ENCODE data around the gene FRAS1.

The FRAS1 gene

DNA sequence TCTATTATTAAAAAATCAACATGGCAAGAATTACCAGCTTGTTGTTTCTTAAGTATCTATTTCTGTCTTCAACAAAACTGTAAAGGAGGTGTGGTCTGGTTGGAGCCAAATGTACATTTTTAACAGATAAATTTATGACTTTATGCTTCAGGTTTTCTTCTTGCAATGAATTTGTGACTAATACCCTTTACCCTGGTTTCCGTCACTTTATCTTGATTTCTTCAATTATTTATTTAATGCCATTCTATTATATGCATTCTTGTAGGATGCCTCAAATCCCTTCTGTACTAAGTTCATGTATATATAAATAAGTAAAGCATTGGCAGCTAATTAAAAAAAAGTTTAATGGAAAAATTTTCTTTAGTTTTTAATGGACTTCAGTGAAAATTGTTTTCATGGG lies 453.0 kb downstream of the FRAS1 start:
- H3K27me3 Mint-ChIP-seq, result peaks cover 6% of the 10 kb centered on the region
- ATAC-seq (ENCODE audit: low read depth) (no peak), DNase-seq (ENCODE audit: low spot score in 2 of 2) (no peak)
- H3K9me3 Mint-ChIP-seq, result no peaks in the 10 kb centered on the region
- no peaks in the 10 kb centered on the region for H3K4me1 Mint-ChIP-seq
- H3K4me3 Mint-ChIP-seq, result no peak overlapping the region
- no peak overlapping the region for H3K27ac Mint-ChIP-seq
- no peaks in the 10 kb centered on the region for H3K36me3 Mint-ChIP-seq

DNA sequence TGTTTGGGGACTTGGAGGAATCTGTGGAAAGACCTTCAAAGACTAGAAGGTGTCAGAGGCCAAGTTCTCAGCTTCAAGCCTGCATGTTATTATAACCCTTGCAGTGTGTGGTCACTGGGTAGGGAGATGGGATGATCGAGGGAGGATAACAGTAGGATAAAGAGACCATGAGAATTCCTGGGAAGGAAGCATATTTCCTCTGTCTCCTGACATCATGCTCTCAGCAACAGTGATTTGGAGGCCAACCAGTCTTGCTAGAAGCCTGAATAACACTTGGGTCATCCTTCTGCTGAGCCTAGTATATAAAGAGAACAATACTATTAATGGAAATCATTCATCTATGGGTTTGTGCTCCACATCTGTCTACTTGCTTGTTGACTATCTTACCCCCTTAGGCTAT lies 453.6 kb downstream of the FRAS1 start:
- Mint-ChIP-seq H3K27ac (no peak overlapping the region), H3K9me3 (peaks cover under 1% of the 10 kb centered on the region), H3K36me3 (no peaks in the 10 kb centered on the region), H3K4me1 (no peaks in the 10 kb centered on the region), H3K27me3 (peaks cover 4% of the 10 kb centered on the region), H3K4me3 (no peak overlapping the region)
- no peak for DNase-seq (ENCODE audit: low spot score in 2 of 2)
- ATAC-seq (ENCODE audit: low read depth), result no peak

DNA sequence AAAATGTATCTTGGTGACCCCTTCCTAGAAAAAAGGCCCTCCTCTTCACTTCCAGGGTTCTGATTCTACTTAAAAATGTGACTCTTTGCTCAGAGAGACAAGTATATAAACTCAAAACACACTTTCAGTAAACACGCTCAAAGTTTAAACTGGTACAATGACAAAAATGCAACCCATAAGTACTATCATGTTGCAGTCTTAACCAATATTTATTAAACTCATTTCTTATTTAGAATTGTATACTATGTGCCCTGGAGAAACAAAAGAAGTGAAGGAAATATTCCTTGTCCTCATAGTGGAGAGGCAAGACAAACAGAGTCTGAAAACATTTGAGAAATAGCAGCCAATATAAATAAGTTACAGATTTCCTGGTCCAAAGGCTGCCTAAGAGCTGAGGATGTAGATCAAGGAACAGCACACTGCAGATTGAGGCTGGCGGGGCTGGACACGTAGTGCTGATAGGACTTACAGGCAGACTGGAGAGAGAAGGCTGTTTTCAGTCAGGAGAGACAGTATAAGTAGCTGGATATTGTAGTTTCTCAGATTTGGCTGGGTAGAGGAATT lies 455.3 kb downstream of the FRAS1 start:
- H3K4me1 Mint-ChIP-seq, result no peaks in the 10 kb centered on the region
- DNase-seq (ENCODE audit: low spot score in 2 of 2) (no peak), ATAC-seq (ENCODE audit: low read depth) (no peak)
- H3K27ac Mint-ChIP-seq, result no peak overlapping the region
- H3K27me3 Mint-ChIP-seq, result no peaks in the 10 kb centered on the region
- no peak overlapping the region for H3K4me3 Mint-ChIP-seq
- H3K36me3 Mint-ChIP-seq, result no peaks in the 10 kb centered on the region
- peaks cover 9% of the 10 kb centered on the region for H3K9me3 Mint-ChIP-seq

DNA sequence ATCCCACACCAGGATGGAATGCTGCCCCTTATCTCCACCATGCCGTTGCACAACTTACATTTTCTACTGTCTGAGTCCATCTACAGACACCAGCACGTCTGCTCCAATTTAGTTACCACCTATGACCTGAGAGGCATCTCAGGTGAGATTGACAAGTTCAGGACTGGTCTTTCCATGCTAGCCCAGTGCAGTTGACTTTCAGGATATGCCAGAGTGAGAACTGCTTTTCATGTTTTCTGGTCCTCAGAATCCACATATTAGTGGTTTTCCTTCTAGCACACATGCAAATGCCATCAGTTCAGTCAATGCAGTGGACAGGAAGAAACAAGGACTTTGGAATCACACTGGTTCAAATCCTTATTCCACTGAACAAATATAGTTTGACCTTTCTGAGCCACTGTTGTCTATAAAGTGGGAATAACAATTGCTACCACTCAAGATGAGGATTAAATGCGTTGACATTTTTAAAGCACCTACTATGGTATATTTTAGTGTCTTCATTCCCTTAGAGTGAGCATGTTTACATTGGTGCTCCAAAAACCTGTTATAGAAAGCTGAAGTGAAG lies 456.4 kb downstream of the FRAS1 start:
- Mint-ChIP-seq H3K27me3 (no peaks in the 10 kb centered on the region), H3K9me3 (peaks cover 9% of the 10 kb centered on the region), H3K4me3 (no peak overlapping the region), H3K36me3 (no peaks in the 10 kb centered on the region), H3K27ac (no peak overlapping the region), H3K4me1 (no peaks in the 10 kb centered on the region)
- ATAC-seq (ENCODE audit: low read depth), result no peak
- no peak for DNase-seq (ENCODE audit: low spot score in 2 of 2)

DNA sequence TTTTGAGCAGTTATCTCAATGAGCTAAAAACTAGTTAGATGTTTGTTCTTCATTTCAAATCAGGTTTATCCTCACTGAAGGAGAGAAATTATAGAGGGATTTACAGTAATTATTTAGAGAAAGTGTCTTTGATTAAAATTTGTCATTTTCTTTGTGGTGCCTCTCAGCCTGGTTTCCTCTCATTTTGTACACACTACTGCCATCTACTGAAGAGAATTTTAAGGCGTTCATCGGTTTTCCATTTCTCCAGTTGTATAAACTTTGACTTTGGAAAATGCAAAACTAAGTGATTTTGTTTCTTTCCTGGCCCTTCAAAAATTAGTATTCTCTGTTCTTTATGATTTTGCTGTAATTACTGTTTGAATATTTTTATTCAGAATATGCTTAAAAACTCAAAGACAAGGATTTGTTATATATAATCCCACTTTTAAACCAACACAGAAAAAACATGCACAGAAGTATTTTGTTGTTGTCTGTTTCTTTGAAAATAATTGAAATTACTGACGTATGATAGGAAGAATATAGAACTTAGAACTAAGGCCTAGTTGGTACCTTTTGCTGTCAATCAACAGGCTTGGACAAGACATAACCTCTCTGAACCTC lies 460.0 kb downstream of the FRAS1 start:
- ATAC-seq (ENCODE audit: low read depth) (no peak), DNase-seq (ENCODE audit: low spot score in 2 of 2) (no peak)
- Mint-ChIP-seq H3K27me3 (peaks cover 1% of the 10 kb centered on the region), H3K27ac (no peak overlapping the region), H3K36me3 (no peaks in the 10 kb centered on the region), H3K4me1 (no peaks in the 10 kb centered on the region), H3K4me3 (no peak overlapping the region), H3K9me3 (peaks cover 9% of the 10 kb centered on the region)

DNA sequence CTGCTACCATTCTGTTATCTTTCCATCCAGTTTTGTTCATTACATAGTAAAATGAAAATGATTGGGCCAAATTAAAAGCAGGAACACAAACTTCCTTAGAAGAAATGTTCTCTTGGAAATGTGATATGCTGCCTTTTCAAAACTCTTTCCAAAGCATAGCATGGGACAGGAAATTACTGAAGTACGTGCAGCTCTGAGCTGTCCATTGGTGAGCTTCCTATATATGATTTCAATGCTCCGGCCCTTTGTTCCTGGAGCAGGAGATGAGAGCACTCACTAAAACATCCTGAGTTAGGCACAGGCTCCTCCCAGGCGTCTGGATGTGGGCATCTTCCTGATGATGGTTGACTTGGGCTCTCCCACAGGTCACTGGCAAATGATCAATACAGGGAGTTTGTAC lies 461.4 kb downstream of the FRAS1 start:
- H3K27ac Mint-ChIP-seq, result no peak overlapping the region
- DNase-seq (ENCODE audit: low spot score in 2 of 2) (no peak), ATAC-seq (ENCODE audit: low read depth) (no peak)
- no peak overlapping the region for H3K4me3 Mint-ChIP-seq
- peaks cover 9% of the 10 kb centered on the region for H3K9me3 Mint-ChIP-seq
- H3K27me3 Mint-ChIP-seq, result peaks cover 1% of the 10 kb centered on the region
- no peaks in the 10 kb centered on the region for H3K36me3 Mint-ChIP-seq
- no peaks in the 10 kb centered on the region for H3K4me1 Mint-ChIP-seq

DNA sequence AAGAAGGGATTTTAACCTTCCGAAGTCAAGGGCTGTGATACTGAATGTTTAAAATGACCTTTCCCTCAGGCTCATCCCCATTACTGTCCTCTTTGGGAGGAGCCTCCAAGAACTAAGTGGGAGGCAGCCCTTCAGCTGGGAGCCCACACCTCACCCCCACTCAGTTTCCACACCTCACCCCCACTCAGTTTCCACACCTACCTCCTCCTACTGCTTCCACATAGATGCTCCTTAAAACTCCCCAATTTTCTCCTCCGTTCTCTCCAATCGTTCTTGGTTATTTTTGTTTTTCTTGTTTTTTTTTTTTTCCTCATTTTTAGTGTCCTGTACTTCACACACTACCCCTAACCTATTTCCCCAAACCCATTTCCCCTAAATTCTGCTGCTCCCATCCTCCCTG lies 462.8 kb downstream of the FRAS1 start:
- no peak overlapping the region for H3K27ac Mint-ChIP-seq
- DNase-seq (ENCODE audit: low spot score in 2 of 2), result no peak
- no peaks in the 10 kb centered on the region for H3K36me3 Mint-ChIP-seq
- no peak overlapping the region for H3K4me3 Mint-ChIP-seq
- no peak for ATAC-seq (ENCODE audit: low read depth)
- peaks cover 5% of the 10 kb centered on the region for H3K27me3 Mint-ChIP-seq
- H3K4me1 Mint-ChIP-seq, result no peaks in the 10 kb centered on the region
- peaks cover 9% of the 10 kb centered on the region for H3K9me3 Mint-ChIP-seq

DNA sequence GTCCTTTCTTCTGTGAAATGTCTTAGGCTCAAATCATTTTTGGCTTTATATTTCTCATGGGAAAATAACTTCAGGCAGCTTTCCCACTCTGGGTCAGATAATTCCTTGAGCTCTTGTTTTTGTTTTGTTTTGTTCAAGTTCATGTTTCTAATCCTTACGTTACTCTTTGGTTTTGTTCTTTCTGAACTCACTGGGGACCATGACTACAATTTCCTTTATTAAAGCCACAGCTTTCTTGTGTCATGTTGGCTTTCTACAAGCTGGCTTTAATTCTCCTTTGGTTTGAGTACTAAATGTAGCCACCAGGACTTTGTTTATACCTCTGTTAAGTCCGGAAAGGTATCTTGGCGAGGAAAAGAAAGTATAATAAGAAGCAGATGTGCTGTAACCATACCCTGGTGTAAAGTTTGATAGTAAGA lies 463.7 kb downstream of the FRAS1 start:
- Mint-ChIP-seq H3K27ac (no peak overlapping the region), H3K4me1 (no peaks in the 10 kb centered on the region), H3K4me3 (no peak overlapping the region), H3K36me3 (no peaks in the 10 kb centered on the region), H3K27me3 (peaks cover 5% of the 10 kb centered on the region), H3K9me3 (peaks cover 6% of the 10 kb centered on the region)
- ATAC-seq (ENCODE audit: low read depth) (no peak), DNase-seq (ENCODE audit: low spot score in 2 of 2) (no peak)

DNA sequence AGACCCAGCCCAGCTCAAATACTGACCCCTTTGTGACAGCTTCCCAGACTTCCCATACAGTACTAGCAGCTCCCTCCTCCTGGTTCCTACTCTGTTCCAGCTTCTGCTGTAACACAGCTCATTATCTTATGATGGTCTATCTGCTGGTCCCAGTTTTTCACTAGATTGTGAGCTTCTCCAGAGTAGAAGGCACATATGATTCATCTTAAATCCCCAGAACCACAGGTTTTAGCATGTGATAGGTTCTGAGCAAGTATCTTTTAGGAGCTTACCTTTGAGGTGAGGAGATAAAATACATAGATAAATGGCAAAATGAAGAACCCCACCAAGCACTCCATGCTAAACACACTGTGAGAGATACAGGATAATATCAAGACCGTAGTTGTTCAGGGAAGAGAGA lies 466.9 kb downstream of the FRAS1 start:
- H3K4me3 Mint-ChIP-seq, result no peak overlapping the region
- peaks cover 5% of the 10 kb centered on the region for H3K27me3 Mint-ChIP-seq
- DNase-seq (ENCODE audit: low spot score in 2 of 2), result no peak
- H3K27ac Mint-ChIP-seq, result no peak overlapping the region
- H3K9me3 Mint-ChIP-seq, result no peaks in the 10 kb centered on the region
- H3K4me1 Mint-ChIP-seq, result no peaks in the 10 kb centered on the region
- H3K36me3 Mint-ChIP-seq, result no peaks in the 10 kb centered on the region
- ATAC-seq (ENCODE audit: low read depth), result no peak

DNA sequence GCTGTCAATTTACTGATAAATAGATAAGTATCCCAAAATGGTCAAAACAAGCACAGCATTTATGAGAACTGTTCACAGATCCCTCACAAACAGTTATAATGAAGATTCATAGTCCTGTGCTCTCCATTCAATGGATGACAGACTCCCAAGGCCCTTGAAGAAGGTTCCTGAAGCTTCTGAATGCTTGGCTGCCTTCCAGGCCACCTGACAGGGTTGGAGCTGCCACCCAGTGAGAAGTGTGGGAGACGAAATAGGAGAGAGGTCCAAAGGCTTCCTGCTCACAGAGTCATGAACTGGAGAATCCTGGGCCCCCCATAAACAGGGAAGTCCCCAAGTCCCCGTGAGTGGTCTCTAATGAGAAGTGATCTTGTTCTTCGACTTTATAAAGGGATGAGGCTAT lies 468.4 kb downstream of the FRAS1 start:
- Mint-ChIP-seq H3K4me3 (no peak overlapping the region), H3K9me3 (no peaks in the 10 kb centered on the region), H3K27ac (no peak overlapping the region), H3K27me3 (peaks cover 4% of the 10 kb centered on the region), H3K36me3 (no peaks in the 10 kb centered on the region), H3K4me1 (no peaks in the 10 kb centered on the region)
- ATAC-seq (ENCODE audit: low read depth) (no peak), DNase-seq (ENCODE audit: low spot score in 2 of 2) (no peak)

DNA sequence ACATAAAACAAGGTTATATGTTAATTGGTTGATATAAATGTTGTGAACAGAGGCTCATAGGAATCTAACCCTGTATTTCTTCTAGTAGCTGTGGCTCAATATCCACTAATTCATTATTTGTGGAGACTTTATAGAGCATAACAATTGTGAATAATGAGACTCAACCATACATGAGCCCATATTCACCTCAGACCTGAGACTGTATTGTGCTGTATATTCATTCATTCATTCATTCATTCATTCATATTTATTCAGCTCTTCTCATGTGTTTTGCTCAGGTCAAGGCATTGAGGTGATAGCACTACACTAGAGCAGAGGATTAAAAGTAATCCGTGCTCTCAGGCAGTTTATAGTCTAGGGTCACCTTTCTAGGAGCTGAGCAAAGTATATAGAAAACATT lies 470.0 kb downstream of the FRAS1 start:
- Mint-ChIP-seq H3K36me3 (no peaks in the 10 kb centered on the region), H3K27me3 (peaks cover 4% of the 10 kb centered on the region), H3K9me3 (no peaks in the 10 kb centered on the region), H3K4me3 (no peak overlapping the region), H3K27ac (no peak overlapping the region), H3K4me1 (no peaks in the 10 kb centered on the region)
- DNase-seq (ENCODE audit: low spot score in 2 of 2), result no peak
- no peak for ATAC-seq (ENCODE audit: low read depth)

DNA sequence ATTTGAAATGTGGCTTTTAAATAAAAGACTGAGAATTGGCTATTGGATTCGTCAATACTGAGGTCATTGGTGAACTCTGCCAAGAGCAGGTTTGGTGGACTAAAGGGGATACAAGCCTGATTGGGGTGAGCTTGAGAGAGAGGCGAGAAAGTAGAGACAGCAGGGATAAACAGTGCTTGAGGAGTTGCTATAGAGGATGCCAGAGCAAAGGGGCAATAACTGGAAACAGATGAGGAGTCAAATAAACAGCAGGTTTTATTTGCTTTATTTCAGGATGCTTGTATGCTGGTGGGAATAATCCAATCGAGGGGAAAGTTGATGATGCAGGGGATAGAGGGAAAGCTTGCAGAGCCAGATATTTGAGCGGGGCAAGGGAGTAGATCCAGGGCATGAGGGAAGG lies 470.4 kb downstream of the FRAS1 start:
- peaks cover 4% of the 10 kb centered on the region for H3K27me3 Mint-ChIP-seq
- ATAC-seq (ENCODE audit: low read depth) (no peak), DNase-seq (ENCODE audit: low spot score in 2 of 2) (no peak)
- no peak overlapping the region for H3K4me3 Mint-ChIP-seq
- no peaks in the 10 kb centered on the region for H3K4me1 Mint-ChIP-seq
- no peaks in the 10 kb centered on the region for H3K36me3 Mint-ChIP-seq
- H3K9me3 Mint-ChIP-seq, result no peaks in the 10 kb centered on the region
- H3K27ac Mint-ChIP-seq, result no peak overlapping the region

DNA sequence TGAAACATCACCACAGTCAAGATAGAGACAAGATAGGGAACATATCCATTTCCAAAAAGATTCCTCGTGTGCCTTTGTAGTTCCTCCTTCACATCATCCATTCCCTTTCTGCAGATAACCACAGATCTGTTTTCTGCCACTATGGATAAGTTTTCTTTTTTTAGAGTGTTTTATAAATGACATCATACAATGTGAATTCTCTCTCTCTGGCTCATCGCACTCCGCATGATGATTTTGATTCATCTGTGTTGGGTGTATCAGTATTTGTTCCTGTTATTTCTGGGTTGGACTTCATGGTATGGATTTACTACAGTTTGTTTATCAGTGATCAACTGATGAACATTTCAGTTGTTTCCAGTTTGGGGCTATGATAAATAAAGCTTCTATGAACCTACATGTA lies 471.2 kb downstream of the FRAS1 start:
- H3K27me3 Mint-ChIP-seq, result peaks cover 4% of the 10 kb centered on the region
- DNase-seq (ENCODE audit: low spot score in 2 of 2) (no peak), ATAC-seq (ENCODE audit: low read depth) (no peak)
- no peak overlapping the region for H3K27ac Mint-ChIP-seq
- no peaks in the 10 kb centered on the region for H3K9me3 Mint-ChIP-seq
- no peaks in the 10 kb centered on the region for H3K36me3 Mint-ChIP-seq
- H3K4me1 Mint-ChIP-seq, result no peaks in the 10 kb centered on the region
- H3K4me3 Mint-ChIP-seq, result no peak overlapping the region

DNA sequence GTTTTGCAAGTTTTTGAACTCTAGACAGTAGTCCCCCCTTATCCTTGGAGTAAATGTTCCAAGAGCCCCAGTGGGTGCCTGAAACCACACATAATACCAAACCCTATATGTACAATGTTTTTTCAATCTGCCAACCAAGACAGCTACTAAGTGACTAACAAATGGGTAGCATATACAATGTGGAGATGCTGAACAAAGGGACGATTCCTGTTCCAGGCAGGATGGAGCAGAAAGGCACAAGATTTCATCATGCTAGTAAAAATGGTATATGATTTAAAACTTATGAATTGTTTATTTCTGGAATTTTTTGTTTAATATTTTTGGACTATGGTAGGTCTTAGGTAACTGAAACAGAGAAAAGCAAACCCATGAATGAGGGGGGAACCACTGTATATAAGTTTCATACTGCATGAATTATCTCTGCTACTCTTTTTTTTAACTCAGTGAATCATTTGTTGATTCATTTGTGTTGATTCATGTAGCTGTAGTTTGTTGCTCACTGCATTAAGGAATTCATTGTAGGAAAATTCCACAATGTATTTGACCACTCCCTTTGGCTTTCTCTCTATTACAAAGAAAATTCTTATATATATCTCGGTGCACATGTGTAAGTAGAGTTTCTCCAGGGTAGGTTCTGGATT lies 472.6 kb downstream of the FRAS1 start:
- ATAC-seq (ENCODE audit: low read depth) (no peak), DNase-seq (ENCODE audit: low spot score in 2 of 2) (no peak)
- Mint-ChIP-seq H3K4me1 (no peaks in the 10 kb centered on the region), H3K9me3 (no peaks in the 10 kb centered on the region), H3K36me3 (no peaks in the 10 kb centered on the region), H3K4me3 (no peak overlapping the region), H3K27ac (no peak overlapping the region), H3K27me3 (no peaks in the 10 kb centered on the region)

DNA sequence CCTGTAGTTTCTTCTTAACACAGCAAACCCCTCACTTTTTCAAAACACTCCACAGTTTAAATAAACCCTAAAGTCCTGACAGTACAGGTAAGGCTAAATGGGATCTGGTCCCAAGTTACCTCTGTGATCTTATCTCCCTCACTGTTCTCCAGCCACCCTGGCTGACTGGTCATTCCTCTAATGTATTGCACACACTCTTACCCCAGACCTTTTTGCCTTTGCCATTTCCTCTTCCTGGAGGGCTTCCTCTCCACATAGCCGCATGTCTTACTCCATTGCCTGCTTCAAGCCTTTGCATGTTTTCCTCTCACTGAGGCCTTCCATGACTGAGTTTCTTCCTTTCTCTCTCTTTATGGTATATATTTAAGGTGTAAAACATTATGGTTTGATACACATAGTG lies 474.9 kb downstream of the FRAS1 start:
- Mint-ChIP-seq H3K27me3 (peaks cover 4% of the 10 kb centered on the region), H3K27ac (no peak overlapping the region), H3K9me3 (no peaks in the 10 kb centered on the region), H3K4me1 (no peaks in the 10 kb centered on the region), H3K36me3 (no peaks in the 10 kb centered on the region), H3K4me3 (no peak overlapping the region)
- DNase-seq (ENCODE audit: low spot score in 2 of 2) (no peak), ATAC-seq (ENCODE audit: low read depth) (no peak)

Data from memory B cell (primary cell).